ENCODE data around the gene TBL1X. TPM values are rescaled to one million over a fixed set of nuclear protein-coding genes. Genes with fewer than 3 reads are reported as not detected.

TBL1X gene
- total RNA-seq, 1 experiment from 2014 or later, result 17.6 TPM

DNA sequence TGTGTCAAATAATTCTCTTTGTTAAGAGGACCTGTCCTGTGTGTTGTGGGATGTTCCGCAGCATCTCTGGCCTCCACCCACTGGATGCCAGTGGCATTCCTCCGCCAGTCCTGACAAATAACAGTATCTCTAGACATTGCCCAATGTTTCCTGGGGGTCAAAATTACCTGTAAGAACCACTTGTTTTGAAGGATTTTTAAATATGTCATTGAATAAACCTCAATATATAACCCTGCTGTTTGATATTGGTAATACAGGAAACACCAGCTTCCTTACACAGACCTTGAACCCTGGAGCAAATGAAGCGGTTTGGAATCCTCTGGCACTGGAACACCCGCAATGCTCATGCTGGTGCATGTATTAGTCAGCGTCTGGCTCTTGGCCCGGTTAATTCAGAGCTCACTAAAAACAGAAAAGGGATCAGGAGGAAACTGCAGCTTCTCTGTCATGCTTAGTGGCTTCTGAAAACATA lies 101.3 kb downstream of the TBL1X start:
- Histone ChIP-seq H3K27ac (no peak overlapping the region), H3F3A (ENCODE audit: insufficient read depth, low read depth) (no peaks in the 10 kb centered on the region), H3K9me2 (ENCODE audit: insufficient read depth) (no peaks in the 10 kb centered on the region), H3K4me2 (no peak overlapping the region), H3K79me2 (ENCODE audit: low read depth) (no peaks in the 10 kb centered on the region), H3K4me3 (no peak overlapping the region), H3K9me3 (ENCODE audit: insufficient read depth, low read depth) (no peaks in the 10 kb centered on the region), H3K4me1 (replicated peaks; ENCODE audit: insufficient read depth) (no peaks in the 10 kb centered on the region), H3K27me3 (ENCODE audit: insufficient read depth, low read depth) (no peaks in the 10 kb centered on the region), H2AFZ (no peak overlapping the region), H4K20me1 (ENCODE audit: insufficient read depth) (no peaks in the 10 kb centered on the region), H3K36me3 (ENCODE audit: low read depth) (no peaks in the 10 kb centered on the region)
- TF ChIP-seq, protein P1, sequence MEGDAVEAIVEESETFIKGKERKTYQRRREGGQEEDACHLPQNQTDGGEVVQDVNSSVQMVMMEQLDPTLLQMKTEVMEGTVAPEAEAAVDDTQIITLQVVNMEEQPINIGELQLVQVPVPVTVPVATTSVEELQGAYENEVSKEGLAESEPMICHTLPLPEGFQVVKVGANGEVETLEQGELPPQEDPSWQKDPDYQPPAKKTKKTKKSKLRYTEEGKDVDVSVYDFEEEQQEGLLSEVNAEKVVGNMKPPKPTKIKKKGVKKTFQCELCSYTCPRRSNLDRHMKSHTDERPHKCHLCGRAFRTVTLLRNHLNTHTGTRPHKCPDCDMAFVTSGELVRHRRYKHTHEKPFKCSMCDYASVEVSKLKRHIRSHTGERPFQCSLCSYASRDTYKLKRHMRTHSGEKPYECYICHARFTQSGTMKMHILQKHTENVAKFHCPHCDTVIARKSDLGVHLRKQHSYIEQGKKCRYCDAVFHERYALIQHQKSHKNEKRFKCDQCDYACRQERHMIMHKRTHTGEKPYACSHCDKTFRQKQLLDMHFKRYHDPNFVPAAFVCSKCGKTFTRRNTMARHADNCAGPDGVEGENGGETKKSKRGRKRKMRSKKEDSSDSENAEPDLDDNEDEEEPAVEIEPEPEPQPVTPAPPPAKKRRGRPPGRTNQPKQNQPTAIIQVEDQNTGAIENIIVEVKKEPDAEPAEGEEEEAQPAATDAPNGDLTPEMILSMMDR (conservative IDR thresholded peaks at IDR 0.05), result no peak
- no peak for TF ChIP-seq EZH2 (IDR thresholded peaks at IDR 0.05; ENCODE audit: low read depth)
- no TSS peak for BruUV-seq (replicated peaks)
- DNase-seq, result peak in 1 of 2 experiments; percentile 34
- intact Hi-C loops (cut with micrococcal nuclease; ENCODE audit: unreplicated experiment), result no loop called here
- ChIA-PET POLR2A (ENCODE audit: unreplicated experiment) (interaction anchor here (0.6 kb wide), 1 partner anchor 9 kb away, joined by 21 read pairs; no protein-coding TSS in a partner anchor), CTCF (no interaction called here)

DNA sequence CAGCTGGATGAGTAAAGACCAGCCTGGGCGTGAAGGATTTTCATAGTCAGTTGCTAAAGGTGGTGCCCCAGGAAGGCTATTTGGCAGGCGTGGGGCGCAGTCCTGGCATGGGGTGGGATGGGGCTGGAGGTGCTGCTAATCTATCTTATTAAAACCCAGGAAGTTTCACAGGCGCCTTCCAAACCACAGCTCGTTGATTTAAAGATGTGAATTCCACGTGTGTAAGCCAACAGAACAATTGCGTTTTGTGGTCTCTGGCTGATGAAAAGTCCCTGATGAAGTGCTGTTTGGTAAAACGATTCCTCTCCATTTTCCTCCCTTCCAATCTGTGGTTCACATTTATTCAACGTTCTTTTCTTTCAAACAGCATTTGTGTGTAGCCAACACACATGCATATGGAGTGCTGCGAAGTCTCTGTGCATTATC lies 105.0 kb downstream of the TBL1X start:
- BruUV-seq (replicated peaks), result no TSS peak
- H4K20me1 ChIP-seq (ENCODE audit: insufficient read depth), result no peaks in the 10 kb centered on the region
- H3K9me2 ChIP-seq (ENCODE audit: insufficient read depth), result no peaks in the 10 kb centered on the region
- TF ChIP-seq EZH2 (IDR thresholded peaks at IDR 0.05; ENCODE audit: low read depth), result no peak
- TF ChIP-seq, protein P1 (conservative IDR thresholded peaks at IDR 0.05), result no peak
- no peak overlapping the region for H3K27ac ChIP-seq
- intact Hi-C loops (cut with micrococcal nuclease; ENCODE audit: unreplicated experiment), result no loop called here
- no peaks in the 10 kb centered on the region for H3K9me3 ChIP-seq (ENCODE audit: insufficient read depth, low read depth)
- H2AFZ ChIP-seq, result no peak overlapping the region
- no peak overlapping the region for H3K4me2 ChIP-seq
- CTCF ChIA-PET, result no interaction called here
- POLR2A ChIA-PET (ENCODE audit: unreplicated experiment), result no interaction called here
- H3K27me3 ChIP-seq (ENCODE audit: insufficient read depth, low read depth), result no peaks in the 10 kb centered on the region
- H3K79me2 ChIP-seq (ENCODE audit: low read depth), result no peaks in the 10 kb centered on the region
- DNase-seq, result no peak
- no peaks in the 10 kb centered on the region for H3F3A ChIP-seq (ENCODE audit: insufficient read depth, low read depth)
- H3K36me3 ChIP-seq (ENCODE audit: low read depth), result no peaks in the 10 kb centered on the region
- H3K4me3 ChIP-seq, result no peak overlapping the region
- no peaks in the 10 kb centered on the region for H3K4me1 ChIP-seq (replicated peaks; ENCODE audit: insufficient read depth)

DNA sequence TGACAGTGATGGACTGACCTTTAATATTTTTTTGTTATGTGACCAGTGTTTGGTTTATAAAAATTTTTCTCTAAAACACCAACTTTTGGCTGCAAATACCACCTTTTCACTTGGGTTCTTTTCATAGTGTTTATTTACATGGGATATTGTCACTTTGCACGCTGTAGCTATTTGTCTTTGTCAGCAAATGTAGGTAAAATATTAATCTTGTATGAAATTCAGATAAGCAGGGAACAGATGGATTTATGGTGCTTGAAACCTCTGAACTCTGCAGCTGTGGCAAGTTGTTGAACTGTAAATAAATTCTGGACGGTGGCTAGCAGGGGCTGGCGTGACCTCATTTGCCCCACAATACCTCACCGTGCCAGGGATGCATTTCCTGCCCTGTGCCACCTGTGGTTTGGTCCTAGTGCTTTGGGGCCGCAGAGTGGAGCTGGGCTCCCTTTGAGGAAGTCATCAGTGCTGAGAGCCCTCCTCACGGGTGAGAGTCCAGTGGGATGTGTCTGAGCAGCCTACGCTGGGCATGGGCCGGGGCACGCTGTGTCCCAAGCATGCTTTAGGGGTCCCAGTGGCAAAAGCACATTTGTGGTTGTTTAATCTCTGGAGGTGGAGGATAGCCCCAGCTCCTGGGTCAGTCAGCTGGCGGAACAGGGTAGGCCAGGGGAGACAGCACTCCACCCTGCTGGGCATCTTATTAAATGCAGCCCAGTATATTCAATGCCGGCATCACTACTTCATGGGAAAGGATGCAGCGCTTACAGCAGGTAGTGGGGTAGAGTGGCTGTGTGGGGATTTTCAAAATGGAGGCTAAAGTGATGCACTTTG lies 108.6 kb downstream of the TBL1X start:
- H3K4me1 ChIP-seq (replicated peaks; ENCODE audit: insufficient read depth), result no peaks in the 10 kb centered on the region
- ChIA-PET POLR2A (ENCODE audit: unreplicated experiment) (no interaction called here), CTCF (no interaction called here)
- H3K4me2 ChIP-seq, result no peak overlapping the region
- no peaks in the 10 kb centered on the region for H3K9me2 ChIP-seq (ENCODE audit: insufficient read depth)
- no peak overlapping the region for H3K27ac ChIP-seq
- H4K20me1 ChIP-seq (ENCODE audit: insufficient read depth), result no peaks in the 10 kb centered on the region
- intact Hi-C loops (cut with micrococcal nuclease; ENCODE audit: unreplicated experiment), result no loop called here
- H3K9me3 ChIP-seq (ENCODE audit: insufficient read depth, low read depth), result no peaks in the 10 kb centered on the region
- TF ChIP-seq, protein P1 (conservative IDR thresholded peaks at IDR 0.05), result no peak
- no peak for TF ChIP-seq EZH2 (IDR thresholded peaks at IDR 0.05; ENCODE audit: low read depth)
- DNase-seq, result no peak
- H3K79me2 ChIP-seq (ENCODE audit: low read depth), result no peaks in the 10 kb centered on the region
- no peaks in the 10 kb centered on the region for H3K27me3 ChIP-seq (ENCODE audit: insufficient read depth, low read depth)
- BruUV-seq (replicated peaks), result no TSS peak
- H3K4me3 ChIP-seq, result no peak overlapping the region
- no peaks in the 10 kb centered on the region for H3F3A ChIP-seq (ENCODE audit: insufficient read depth, low read depth)
- H2AFZ ChIP-seq, result no peak overlapping the region
- H3K36me3 ChIP-seq (ENCODE audit: low read depth), result no peaks in the 10 kb centered on the region

Measured in PC-9 (cell line).